ENCODE measurements around the gene ADAMTS16. TPM values are rescaled to one million over a fixed set of nuclear protein-coding genes. Genes with fewer than 3 reads are reported as not detected.

ADAMTS16 gene
- total and polyA plus RNA-seq, 5 experiments from 2014 or later, result not detected

DNA sequence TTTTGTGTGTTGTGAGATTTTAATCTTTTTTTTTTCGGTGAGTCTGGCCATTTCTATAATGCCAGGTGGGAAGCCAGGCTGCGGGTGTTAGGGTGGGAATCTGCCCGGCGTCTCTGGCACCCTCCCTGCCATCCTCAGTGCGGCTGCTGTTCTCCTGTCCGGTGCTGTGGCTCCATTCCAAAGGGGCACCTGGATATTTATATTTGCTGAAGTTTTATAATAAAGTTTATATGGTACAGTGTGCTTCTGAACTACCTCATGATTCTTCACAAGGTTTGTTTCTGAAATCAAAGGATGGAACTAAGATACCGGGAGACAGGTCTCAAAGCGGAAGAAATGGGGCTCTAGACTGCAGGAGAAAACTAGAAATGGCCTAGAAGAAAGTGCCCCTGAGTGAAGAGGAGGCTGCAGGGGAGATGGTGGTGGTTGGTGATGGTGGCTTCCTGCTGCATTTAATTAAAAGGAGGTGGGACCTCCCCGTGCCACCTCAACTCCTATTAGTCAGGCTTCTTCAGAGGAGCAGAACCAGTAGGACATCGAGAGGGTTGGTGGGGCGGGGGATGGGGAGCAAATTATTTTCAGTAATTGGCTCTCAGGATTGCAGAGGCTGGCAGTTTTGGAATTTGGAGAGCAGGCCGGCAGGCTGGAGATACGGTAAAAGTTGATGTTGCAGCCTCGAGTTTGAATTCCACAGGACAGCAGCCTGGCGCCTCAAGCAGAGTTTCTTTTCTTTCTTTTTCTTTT lies 180.1 kb downstream of the ADAMTS16 start:
- no peak overlapping the region for H3K4me3 Mint-ChIP-seq
- H3K4me1 Mint-ChIP-seq, result no peaks in the 10 kb centered on the region
- H3K27ac Mint-ChIP-seq, result no peak overlapping the region
- DNase-seq (no peak), ATAC-seq (no peak)
- peaks cover 0 to 17% (median 8%) of the 10 kb centered on the region in 3 donors for H3K36me3 Mint-ChIP-seq
- H3K27me3 Mint-ChIP-seq, result peaks cover 0 to 1% (median 0%) of the 10 kb centered on the region in 5 donors
- POLR2A ChIA-PET, result no interaction called here
- peaks cover 0 to 82% (median 16%) of the 10 kb centered on the region in 9 donors for H3K9me3 Mint-ChIP-seq

DNA sequence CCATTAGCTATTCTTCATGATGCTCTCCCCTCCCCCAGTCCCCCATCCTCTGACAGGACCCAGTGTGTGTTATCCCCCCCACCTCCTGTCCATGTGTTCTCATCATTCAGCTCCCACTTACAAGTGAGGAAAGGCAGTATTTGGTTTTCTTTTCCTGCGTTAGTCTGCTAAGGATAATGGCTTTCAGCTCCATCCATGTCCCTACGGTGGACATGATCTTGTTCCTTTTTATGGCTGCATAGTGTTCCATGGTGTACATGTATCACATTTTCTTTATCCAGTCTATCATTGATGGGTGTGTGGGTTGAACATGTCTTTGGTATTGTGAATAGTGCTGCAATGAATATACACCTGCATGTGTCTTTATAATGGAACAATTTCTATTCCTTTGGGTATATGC lies 181.0 kb downstream of the ADAMTS16 start:
- Mint-ChIP-seq H3K4me3 (no peak overlapping the region), H3K36me3 (peaks cover 2 to 8% (median 3%) of the 10 kb centered on the region in 3 donors), H3K27ac (no peak overlapping the region), H3K4me1 (no peaks in the 10 kb centered on the region), H3K9me3 (peaks cover 0 to 77% (median 20%) of the 10 kb centered on the region in 9 donors), H3K27me3 (peaks cover 0 to 6% (median 0%) of the 10 kb centered on the region in 5 donors)
- no peak for ATAC-seq
- POLR2A ChIA-PET, result no interaction called here
- no peak for DNase-seq

GRCh38 chr5:5323551-5323950 lies 183.4 kb downstream of the ADAMTS16 start:
- no peak overlapping the region for H3K27ac Mint-ChIP-seq
- H3K27me3 Mint-ChIP-seq, result peaks cover 0 to 13% (median 0%) of the 10 kb centered on the region in 5 donors
- POLR2A ChIA-PET, result no interaction called here
- ATAC-seq (no peak), DNase-seq (no peak)
- H3K9me3 Mint-ChIP-seq, result peaks cover 0 to 73% (median 33%) of the 10 kb centered on the region in 9 donors
- H3K36me3 Mint-ChIP-seq, result peaks cover 4 to 14% (median 6%) of the 10 kb centered on the region in 3 donors
- H3K4me3 Mint-ChIP-seq, result no peak overlapping the region
- H3K4me1 Mint-ChIP-seq, result no peaks in the 10 kb centered on the region

- DNase-seq (no peak), ATAC-seq (no peak)
- H3K4me1 Mint-ChIP-seq, result no peaks in the 10 kb centered on the region
- H3K4me3 Mint-ChIP-seq, result no peak overlapping the region
- peaks cover 0 to 73% (median 37%) of the 10 kb centered on the region in 9 donors for H3K9me3 Mint-ChIP-seq
- peaks cover 0 to 15% (median 0%) of the 10 kb centered on the region in 5 donors for H3K27me3 Mint-ChIP-seq
- no peak overlapping the region for H3K27ac Mint-ChIP-seq
- H3K36me3 Mint-ChIP-seq, result peaks cover 6 to 26% (median 8%) of the 10 kb centered on the region in 3 donors
- POLR2A ChIA-PET, result no interaction called here
Measured at GRCh38 chr5:5326115-5326758, 186.1 kb downstream of the ADAMTS16 start.

GRCh38 chr5:5327126-5327525 lies 187.0 kb downstream of the ADAMTS16 start:
- H3K27me3 Mint-ChIP-seq, result peaks cover 0 to 15% (median 0%) of the 10 kb centered on the region in 5 donors
- ATAC-seq, result no peak
- no peak overlapping the region for H3K4me3 Mint-ChIP-seq
- POLR2A ChIA-PET, result no interaction called here
- peaks cover 6 to 26% (median 8%) of the 10 kb centered on the region in 3 donors for H3K36me3 Mint-ChIP-seq
- peaks cover 0 to 65% (median 33%) of the 10 kb centered on the region in 9 donors for H3K9me3 Mint-ChIP-seq
- DNase-seq, result no peak
- H3K27ac Mint-ChIP-seq, result no peak overlapping the region
- no peaks in the 10 kb centered on the region for H3K4me1 Mint-ChIP-seq

- peaks cover 0 to 12% (median 0%) of the 10 kb centered on the region in 5 donors for H3K27me3 Mint-ChIP-seq
- peaks cover 0 to 2% (median 0%) of the 10 kb centered on the region in 4 donors for H3K4me1 Mint-ChIP-seq
- peaks cover 0 to 53% (median 24%) of the 10 kb centered on the region in 9 donors for H3K9me3 Mint-ChIP-seq
- H3K27ac Mint-ChIP-seq, result no peak overlapping the region
- ATAC-seq, result no peak
- POLR2A ChIA-PET, result no interaction called here
- H3K4me3 Mint-ChIP-seq, result no peak overlapping the region
- H3K36me3 Mint-ChIP-seq, result peaks cover 3 to 33% (median 6%) of the 10 kb centered on the region in 3 donors
- no peak for DNase-seq
Measured at GRCh38 chr5:5330728-5331452, 190.8 kb downstream of the ADAMTS16 start.

- POLR2A ChIA-PET, result no interaction called here
- ATAC-seq (no peak), DNase-seq (no peak)
- Mint-ChIP-seq H3K9me3 (peaks cover 0 to 59% (median 19%) of the 10 kb centered on the region in 9 donors), H3K36me3 (peaks cover 3 to 33% (median 6%) of the 10 kb centered on the region in 3 donors), H3K27ac (no peak overlapping the region), H3K27me3 (peaks cover 0 to 12% (median 0%) of the 10 kb centered on the region in 5 donors), H3K4me1 (peaks cover 0 to 2% (median 0%) of the 10 kb centered on the region in 4 donors), H3K4me3 (no peak overlapping the region)
Measured at GRCh38 chr5:5331848-5332247, 191.7 kb downstream of the ADAMTS16 start.

- Mint-ChIP-seq H3K27ac (no peak overlapping the region), H3K9me3 (peaks cover 0 to 57% (median 17%) of the 10 kb centered on the region in 9 donors), H3K4me1 (peaks cover 0 to 2% (median 0%) of the 10 kb centered on the region in 4 donors), H3K36me3 (peaks cover 3 to 32% (median 6%) of the 10 kb centered on the region in 3 donors), H3K27me3 (peaks cover 0 to 12% (median 0%) of the 10 kb centered on the region in 5 donors), H3K4me3 (no peak overlapping the region)
- ATAC-seq (no peak), DNase-seq (no peak)
- POLR2A ChIA-PET, result no interaction called here
Measured at GRCh38 chr5:5332287-5332686, 192.2 kb downstream of the ADAMTS16 start.

GRCh38 chr5:5335107-5335506 lies 195.0 kb downstream of the ADAMTS16 start:
- H3K4me3 Mint-ChIP-seq, result no peak overlapping the region
- peaks cover 0 to 32% (median 4%) of the 10 kb centered on the region in 9 donors for H3K9me3 Mint-ChIP-seq
- peaks cover 0 to 13% (median 0%) of the 10 kb centered on the region in 3 donors for H3K36me3 Mint-ChIP-seq
- POLR2A ChIA-PET, result no interaction called here
- H3K27ac Mint-ChIP-seq, result no peak overlapping the region
- DNase-seq, result no peak
- H3K4me1 Mint-ChIP-seq, result peaks cover 0 to 2% (median 0%) of the 10 kb centered on the region in 4 donors
- ATAC-seq, result no peak
- H3K27me3 Mint-ChIP-seq, result peaks cover 0 to 4% (median 0%) of the 10 kb centered on the region in 5 donors

- H3K9me3 Mint-ChIP-seq, result peaks cover 0 to 25% (median 7%) of the 10 kb centered on the region in 9 donors
- no peak overlapping the region for H3K27ac Mint-ChIP-seq
- H3K4me1 Mint-ChIP-seq, result peaks cover 0 to 2% (median 0%) of the 10 kb centered on the region in 4 donors
- H3K27me3 Mint-ChIP-seq, result peaks cover 0 to 4% (median 0%) of the 10 kb centered on the region in 5 donors
- POLR2A ChIA-PET, result no interaction called here
- no peak for ATAC-seq
- peaks cover 0 to 7% (median 0%) of the 10 kb centered on the region in 3 donors for H3K36me3 Mint-ChIP-seq
- no peak overlapping the region for H3K4me3 Mint-ChIP-seq
- DNase-seq, result no peak
Measured at GRCh38 chr5:5335700-5336264, 195.7 kb downstream of the ADAMTS16 start.

DNA sequence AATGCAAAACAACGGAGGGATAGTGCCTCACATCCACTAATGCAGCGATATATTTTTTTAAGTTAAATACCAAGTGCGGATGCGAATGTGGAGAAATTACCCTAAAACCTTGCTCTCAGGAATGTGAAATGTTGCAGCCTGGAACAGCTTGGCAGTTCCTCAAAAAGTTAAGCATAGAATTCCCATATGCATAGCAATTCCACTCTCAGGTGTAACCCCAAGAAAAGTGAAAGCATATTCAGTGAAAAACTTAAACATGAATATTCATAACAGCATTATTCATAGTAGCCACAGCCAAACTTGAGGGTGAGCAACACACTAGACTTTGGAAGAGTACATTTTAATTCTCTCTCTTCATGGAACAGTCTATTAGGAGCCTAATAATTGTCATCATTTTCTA lies 199.1 kb downstream of the ADAMTS16 start:
- ATAC-seq, result no peak
- no peak for DNase-seq
- POLR2A ChIA-PET, result no interaction called here
- H3K4me3 Mint-ChIP-seq, result no peak overlapping the region
- peaks cover 0 to 5% (median 0%) of the 10 kb centered on the region in 4 donors for H3K4me1 Mint-ChIP-seq
- H3K9me3 Mint-ChIP-seq, result peaks cover 0 to 26% (median 8%) of the 10 kb centered on the region in 9 donors
- H3K27me3 Mint-ChIP-seq, result peaks cover 0 to 7% (median 3%) of the 10 kb centered on the region in 5 donors
- H3K27ac Mint-ChIP-seq, result no peak overlapping the region
- peaks cover 0 to 7% (median 0%) of the 10 kb centered on the region in 3 donors for H3K36me3 Mint-ChIP-seq

GRCh38 chr5:5340206-5340729 lies 200.1 kb downstream of the ADAMTS16 start:
- POLR2A ChIA-PET, result no interaction called here
- ATAC-seq, result no peak
- H3K27me3 Mint-ChIP-seq, result peaks cover 0 to 12% (median 1%) of the 10 kb centered on the region in 5 donors

More at GRCh38 chr5:5340206-5340729, 200.1 kb downstream of the ADAMTS16 start:
- Mint-ChIP-seq H3K9me3 (peaks cover 0 to 19% (median 8%) of the 10 kb centered on the region in 9 donors), H3K4me3 (no peak overlapping the region), H3K36me3 (peaks cover 0 to under 1% (median 0%) of the 10 kb centered on the region in 3 donors), H3K4me1 (peaks cover 0 to 5% (median 0%) of the 10 kb centered on the region in 4 donors), H3K27ac (no peak overlapping the region)
- DNase-seq, result no peak

Measured in naive thymus-derived CD8-positive, alpha-beta T cell (primary cell).